ENCODE data around the gene ABCC9. TPM values are rescaled to one million over a fixed set of nuclear protein-coding genes. Genes with fewer than 3 reads are reported as not detected.

ABCC9 gene
- 21.2 TPM for total RNA-seq

- no peak for DNase-seq
These were observed at the start of gene ABCC9 for GRCh38 chr12:21940549-21941505. TSS of gene ABCC9 (minus strand) at chr12:21941426. CDS start at chr12:21936674, 4,752 bp downstream.

DNA sequence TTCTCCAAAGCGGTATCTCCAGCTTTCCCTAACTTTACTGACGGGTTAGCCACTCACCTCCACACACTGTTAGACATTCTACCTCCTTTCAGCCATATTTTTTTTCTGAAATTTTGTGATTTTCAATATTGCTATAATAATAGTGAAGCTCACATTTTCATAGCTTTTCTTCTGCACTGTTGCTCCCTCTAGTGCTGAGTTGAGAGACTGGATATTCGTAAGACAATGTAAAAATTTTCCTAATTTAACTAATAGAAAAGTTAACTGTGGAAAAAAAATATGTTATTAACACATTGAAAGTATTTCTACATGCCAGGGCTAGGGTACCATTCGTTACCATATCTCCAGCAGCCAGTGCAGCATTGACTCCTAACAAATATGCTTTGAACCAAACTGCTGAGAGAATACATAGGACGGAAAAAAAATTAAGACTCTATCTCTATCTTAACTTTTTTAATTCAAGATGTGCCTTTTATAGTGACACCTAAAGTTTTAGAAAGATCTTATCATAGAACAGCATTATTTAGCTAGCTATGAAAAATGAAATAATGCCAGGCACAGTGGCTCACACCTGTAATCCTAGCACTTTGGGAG is 48.7 kb upstream of the ABCC9 start:
- no peak for DNase-seq

GRCh38 chr12:21988619-21989018 is 47.4 kb upstream of the ABCC9 start:
- DNase-seq = no peak

- no peak for DNase-seq
These were observed 46.5 kb upstream of the ABCC9 start for GRCh38 chr12:21987755-21988154.

- no peak for DNase-seq
These were observed 43.9 kb upstream of the ABCC9 start for GRCh38 chr12:21985155-21985554.

DNA sequence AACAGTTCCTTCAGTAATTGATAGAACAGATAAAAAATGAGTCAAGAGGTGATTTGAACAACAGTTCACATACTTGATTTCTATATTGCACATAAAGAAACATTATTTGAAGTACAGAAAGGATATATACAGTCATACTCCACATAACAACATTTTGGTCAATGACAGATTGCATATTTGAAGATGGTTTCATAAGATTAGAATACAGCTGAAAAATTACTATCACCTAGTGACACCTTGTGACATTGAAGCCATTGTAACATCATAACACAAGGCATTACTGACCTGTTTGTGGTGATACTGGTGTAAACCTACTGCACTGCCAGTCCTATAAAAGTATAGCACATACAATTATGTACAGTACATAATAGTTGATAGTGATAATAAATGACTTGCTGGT is 43.1 kb upstream of the ABCC9 start:
- DNase-seq = no peak

DNA sequence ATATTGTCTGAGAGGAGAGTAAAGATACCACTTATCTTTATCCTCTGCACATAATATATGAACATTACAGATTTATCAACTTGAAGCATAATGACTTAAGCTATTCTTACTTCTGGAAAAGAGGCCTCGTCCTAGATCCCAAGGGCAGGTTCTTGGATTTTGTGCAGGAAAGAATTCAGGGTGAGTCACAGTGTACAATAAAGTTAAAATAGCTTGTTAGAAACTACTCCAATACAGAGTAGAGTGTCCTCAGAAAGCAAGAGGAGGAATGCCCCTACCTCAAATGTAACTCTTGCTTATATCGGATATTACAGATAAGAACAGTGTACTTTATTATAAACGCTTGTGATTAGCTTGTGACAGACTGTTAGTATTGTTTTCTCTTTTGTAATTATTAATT is 41.9 kb upstream of the ABCC9 start:
- no peak for DNase-seq

GRCh38 chr12:21980544-21980943 is 39.3 kb upstream of the ABCC9 start:
- DNase-seq = no peak

DNA sequence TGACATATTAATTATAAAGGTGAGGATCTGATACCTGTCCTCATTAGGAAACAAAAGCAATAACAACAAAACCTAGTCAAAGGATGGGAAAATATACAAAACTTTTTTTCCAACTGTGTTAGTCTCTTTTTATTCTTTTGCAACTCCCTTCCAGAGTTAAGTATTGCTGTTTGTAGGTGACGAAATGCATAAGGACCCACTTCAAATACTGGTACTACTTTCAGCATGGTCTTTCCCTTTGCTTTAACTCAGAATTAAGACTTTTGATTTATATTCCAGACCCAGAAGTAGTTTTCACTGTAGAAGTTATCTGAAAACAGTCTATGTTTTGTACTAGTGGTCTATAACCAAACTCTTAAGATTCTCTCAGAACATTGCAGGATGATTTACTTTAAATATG is 34.1 kb upstream of the ABCC9 start:
- no peak for DNase-seq

GRCh38 chr12:21973221-21973620 is 32.0 kb upstream of the ABCC9 start:
- DNase-seq = no peak

DNA sequence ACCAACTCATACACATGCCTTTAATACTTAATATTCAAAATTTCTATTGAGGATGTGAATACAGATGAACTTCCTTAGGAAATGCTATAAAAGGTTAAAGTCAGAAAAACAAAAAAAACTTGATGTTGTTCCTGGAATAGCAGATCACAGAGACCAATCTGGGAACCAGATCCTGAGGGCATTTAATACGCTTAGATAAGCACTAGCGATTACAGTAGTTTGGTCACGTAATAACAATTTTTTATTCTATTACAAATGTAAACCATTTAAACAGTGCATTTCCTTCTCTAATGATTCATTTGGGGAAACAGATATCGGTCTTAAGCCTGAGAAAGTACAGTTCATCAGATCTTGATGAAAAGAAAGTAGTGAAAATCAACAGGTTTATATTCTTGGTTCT is 30.8 kb upstream of the ABCC9 start:
- DNase-seq = no peak

DNA sequence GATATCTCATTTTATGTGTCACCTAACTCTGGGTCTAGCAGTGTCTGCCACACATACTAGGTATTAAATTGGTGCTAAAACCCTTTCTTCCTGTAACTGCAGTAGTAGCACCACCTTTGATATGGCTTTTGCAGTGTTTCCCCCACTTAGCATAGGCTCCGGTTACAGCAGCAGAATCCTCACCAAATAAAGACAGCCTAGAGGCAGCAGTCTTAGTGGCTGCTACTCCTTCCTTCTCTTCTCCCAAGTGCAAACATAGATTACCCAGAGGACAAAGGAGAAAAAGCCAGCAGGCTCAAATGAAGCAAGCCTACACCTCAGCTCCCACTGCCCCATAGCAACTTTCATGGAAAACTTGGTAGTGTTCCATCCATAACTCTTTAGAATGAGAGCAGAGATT is 30.1 kb upstream of the ABCC9 start:
- DNase-seq = no peak

GRCh38 chr12:21962821-21963220 is 21.6 kb upstream of the ABCC9 start:
- no peak for DNase-seq

- DNase-seq = no peak
These were observed 21.0 kb upstream of the ABCC9 start for GRCh38 chr12:21962236-21962635.

GRCh38 chr12:21950649-21951048 is 9.4 kb upstream of the ABCC9 start:
- DNase-seq = no peak

DNA sequence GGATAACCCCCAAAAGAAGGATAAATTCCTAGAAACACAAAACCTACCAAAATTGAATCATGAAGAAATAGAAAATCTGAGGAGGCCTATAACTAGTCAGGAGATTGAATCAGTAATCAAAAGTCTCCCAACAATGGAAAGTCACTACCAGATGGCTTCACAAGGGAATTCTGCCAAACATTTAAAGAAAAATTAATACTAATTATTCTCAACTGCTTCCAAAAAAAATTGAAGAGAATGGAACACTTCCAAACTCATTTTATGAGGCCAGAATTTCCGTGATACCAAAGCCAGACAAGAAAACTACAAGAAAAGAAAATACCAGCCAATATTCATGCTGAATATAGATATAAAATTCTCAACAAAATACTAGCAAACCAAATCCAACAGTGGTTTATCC is 7.8 kb upstream of the ABCC9 start:
- DNase-seq = no peak

GRCh38 chr12:21946983-21947382 is 5.8 kb upstream of the ABCC9 start:
- no peak for DNase-seq

GRCh38 chr12:21945002-21945401 is 3.8 kb upstream of the ABCC9 start:
- DNase-seq = no peak

- DNase-seq = no peak
These were observed 1.1 kb upstream of the ABCC9 start for GRCh38 chr12:21942377-21942703.

- no peak for DNase-seq
These were observed 515 bp upstream of the ABCC9 start for GRCh38 chr12:21941506-21942376.

GRCh38 chr12:21939435-21939834 is 1.8 kb downstream of the ABCC9 start:
- DNase-seq = no peak

DNA sequence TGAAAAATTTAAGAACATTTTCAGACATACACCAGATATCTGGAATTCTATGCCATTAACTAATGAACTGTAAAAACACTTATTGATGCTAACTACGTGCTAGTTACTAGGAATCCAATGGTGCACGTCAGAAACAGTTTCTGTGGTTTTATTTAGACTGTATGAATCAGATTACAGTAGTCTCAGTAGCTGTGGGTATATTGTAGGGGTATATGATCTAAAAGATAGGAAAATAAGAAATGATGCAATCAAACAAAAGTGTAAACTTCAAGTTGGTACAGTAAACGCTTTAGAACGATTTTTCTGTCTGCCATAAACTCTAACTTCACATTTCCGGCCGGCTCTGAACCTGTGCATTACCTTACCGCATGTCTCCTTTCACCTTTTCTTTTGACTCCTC is 2.3 kb downstream of the ABCC9 start:
- no peak for DNase-seq

DNA sequence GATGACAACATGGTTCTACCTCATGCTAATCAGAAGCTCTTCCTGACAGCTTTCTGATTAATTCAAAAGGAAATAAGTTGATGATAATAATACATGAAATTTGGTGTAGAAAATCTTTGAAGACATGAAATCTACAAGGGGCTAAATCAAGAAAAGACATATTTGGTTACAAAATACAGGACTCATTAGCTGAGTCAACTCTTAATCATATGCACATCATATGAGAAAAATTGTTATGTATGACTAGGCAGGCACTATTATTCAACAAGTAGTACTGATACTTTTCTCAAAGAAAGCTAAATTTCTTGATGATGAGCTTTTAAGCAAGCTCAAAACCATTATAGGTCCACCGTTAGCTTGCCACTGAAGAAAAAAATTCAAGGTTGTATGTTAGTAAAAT is 7.1 kb downstream of the ABCC9 start:
- no peak for DNase-seq

Measured in occipital lobe (tissue), 2 donors.